ENCODE results near the gene IFNL2. TPM values are rescaled to one million over a fixed set of nuclear protein-coding genes. Genes with fewer than 3 reads are reported as not detected.

IFNL2 gene
- total and polyA plus RNA-seq, 11 donors: not detected

DNA sequence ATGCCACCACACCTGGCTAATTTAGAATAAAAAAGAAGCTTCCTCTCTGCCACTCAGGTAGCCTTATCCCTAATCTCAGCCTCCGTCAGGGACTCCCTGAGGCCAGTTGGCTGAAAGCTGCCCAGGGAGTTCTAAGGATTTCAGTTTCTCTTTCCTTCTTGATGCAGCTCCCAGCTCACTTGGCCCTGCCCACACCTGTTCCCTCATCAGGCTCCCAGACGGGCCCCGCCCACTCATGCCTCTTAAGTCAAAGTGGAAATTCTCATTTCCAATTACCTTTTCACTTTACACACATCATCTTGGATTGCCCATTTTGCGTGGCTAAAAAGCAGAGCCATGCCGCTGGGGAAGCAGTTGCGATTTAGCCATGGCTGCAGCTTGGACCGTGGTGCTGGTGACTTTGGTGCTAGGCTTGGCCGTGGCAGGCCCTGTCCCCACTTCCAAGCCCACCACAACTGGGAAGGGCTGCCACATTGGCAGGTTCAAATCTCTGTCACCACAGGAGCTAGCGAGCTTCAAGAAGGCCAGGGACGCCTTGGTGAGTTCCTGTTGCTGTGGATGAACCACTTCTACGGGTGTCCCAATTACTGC is 28.0 kb downstream of the IFNL2 start, which contains the start of gene IFNL1:
TSS of gene IFNL1 (plus strand) at position 353 of the 591 bp plus-strand sequence. CDS start at position 368, 15 bp downstream.
- DNase-seq: no peak
- H3K4me3 ChIP-seq: no peak within 1 kb of the TSS
- H3K27me3 ChIP-seq: peaks cover 0 to 56% (median 5%) of the 10 kb centered on the region in 9 donors
- H3K27ac ChIP-seq: no peak within 1 kb of the TSS
- no peaks in the 10 kb centered on the region for H3K36me3 ChIP-seq
- 80 to 85% (median 82%) methylated on average over 11 of the region's 11 CpGs for WGBS, 4 donors
- H3K9me3 ChIP-seq: no peaks in the 10 kb centered on the region
- TF ChIP-seq CTCF (IDR thresholded peaks at IDR 0.05) (no peak), POLR2A (IDR thresholded peaks at IDR 0.05) (no peak)
- intact Hi-C loops (cut with DNase I): no loop called here
- no peak for ATAC-seq
- no peaks in the 10 kb centered on the region for H3K4me1 ChIP-seq

DNA sequence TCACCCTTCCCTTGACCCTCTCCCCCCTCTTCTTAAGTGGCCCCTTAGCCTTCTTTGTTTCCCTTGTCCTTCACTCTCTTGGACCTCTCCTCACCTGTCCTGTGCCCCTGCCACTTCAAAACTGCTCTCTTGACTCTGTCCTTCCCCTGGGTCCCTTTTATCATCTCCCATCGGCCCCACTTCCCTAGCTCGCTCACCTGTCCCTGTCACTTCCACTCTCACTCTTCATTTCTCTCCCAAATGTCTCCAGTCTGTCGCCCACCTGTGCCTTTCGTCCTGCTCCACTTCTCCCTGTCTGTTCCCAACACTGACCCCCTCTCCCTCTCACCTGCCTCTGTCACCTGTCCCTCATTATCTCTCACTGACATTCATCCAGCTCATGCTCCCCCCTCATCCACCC is 28.7 kb downstream of the IFNL2 start:
- H3K4me1 ChIP-seq: no peaks in the 10 kb centered on the region
- TF ChIP-seq POLR2A (IDR thresholded peaks at IDR 0.05) (no peak), CTCF (IDR thresholded peaks at IDR 0.05) (no peak)
- ATAC-seq: no peak
- WGBS, 4 donors: 80 to 88% (median 83%) methylated on average over 4 of the region's 4 CpGs
- no peaks in the 10 kb centered on the region for H3K36me3 ChIP-seq
- no peak for DNase-seq
- H3K4me3 ChIP-seq: no peak overlapping the region
- H3K27me3 ChIP-seq: peaks cover 0 to 63% (median 5%) of the 10 kb centered on the region in 9 donors
- no peaks in the 10 kb centered on the region for H3K9me3 ChIP-seq
- intact Hi-C loops (cut with DNase I): no loop called here
- no peak overlapping the region for H3K27ac ChIP-seq

GRCh38 chr19:39297931-39298634 is 29.9 kb downstream of the IFNL2 start:
- Histone ChIP-seq H3K4me3 (peak overlapping the region in 1 of 12 donors; percentile 12), H3K36me3 (no peaks in the 10 kb centered on the region), H3K9me3 (no peaks in the 10 kb centered on the region), H3K27ac (no peak overlapping the region), H3K4me1 (no peaks in the 10 kb centered on the region), H3K27me3 (peaks cover 0 to 68% (median 3%) of the 10 kb centered on the region in 9 donors)
- DNase-seq (peak in 2 of 5 donors; percentile 20 to 75), ATAC-seq (peak in 2 of 4 donors; percentile 38 to 55)
- TF ChIP-seq CTCF (IDR thresholded peaks at IDR 0.05): no peak
- TF ChIP-seq POLR2A (IDR thresholded peaks at IDR 0.05): no peak
- intact Hi-C loops (cut with DNase I): no loop called here
- WGBS, 4 donors: 61 to 68% (median 65%) methylated on average over 13 to 17 of the region's 17 CpGs

GRCh38 chr19:39299404-39299803 is 31.2 kb downstream of the IFNL2 start:
- 88 to 92% (median 90%) methylated on average over 9 of the region's 9 CpGs for WGBS, 4 donors
- ATAC-seq (no peak), DNase-seq (no peak)
- intact Hi-C loops (cut with DNase I): no loop called here
- Histone ChIP-seq H3K4me1 (no peaks in the 10 kb centered on the region), H3K4me3 (no peak overlapping the region), H3K27me3 (peaks cover 0 to 76% (median 10%) of the 10 kb centered on the region in 9 donors), H3K9me3 (no peaks in the 10 kb centered on the region), H3K27ac (no peak overlapping the region), H3K36me3 (no peaks in the 10 kb centered on the region)
- TF ChIP-seq POLR2A (IDR thresholded peaks at IDR 0.05): no peak
- TF ChIP-seq CTCF (IDR thresholded peaks at IDR 0.05): no peak

All from heart left ventricle (tissue), 16 donors.